Measurements from ENCODE around the gene GRPEL1.

Gene GRPEL1

GRCh38 chr4:7052313-7052712 is 15.6 kb downstream of the GRPEL1 start:
- TF ChIP-seq RAD21 (IDR thresholded peaks at IDR 0.05; ENCODE audit: low read depth) (no peak), REST (IDR thresholded peaks at IDR 0.05; ENCODE audit: low read depth) (no peak), TAF1 (IDR thresholded peaks at IDR 0.05; ENCODE audit: low read depth) (no peak), EP300 (IDR thresholded peaks at IDR 0.05; ENCODE audit: borderline replicate concordance) (no peak), CEBPB (IDR thresholded peaks at IDR 0.05) (no peak), CREB1 (IDR thresholded peaks at IDR 0.05; ENCODE audit: low read depth) (no peak), YY1 (IDR thresholded peaks at IDR 0.05; ENCODE audit: low read depth) (no peak), FOXM1 (IDR thresholded peaks at IDR 0.05; ENCODE audit: borderline replicate concordance, low read depth) (no peak)
- TF ChIP-seq, protein P1, sequence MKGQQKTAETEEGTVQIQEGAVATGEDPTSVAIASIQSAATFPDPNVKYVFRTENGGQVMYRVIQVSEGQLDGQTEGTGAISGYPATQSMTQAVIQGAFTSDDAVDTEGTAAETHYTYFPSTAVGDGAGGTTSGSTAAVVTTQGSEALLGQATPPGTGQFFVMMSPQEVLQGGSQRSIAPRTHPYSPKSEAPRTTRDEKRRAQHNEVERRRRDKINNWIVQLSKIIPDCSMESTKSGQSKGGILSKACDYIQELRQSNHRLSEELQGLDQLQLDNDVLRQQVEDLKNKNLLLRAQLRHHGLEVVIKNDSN (IDR thresholded peaks at IDR 0.05), result no peak

GRCh38 chr4:7051905-7052304 is 16.0 kb downstream of the GRPEL1 start:
- no peak for TF ChIP-seq CEBPB (IDR thresholded peaks at IDR 0.05)
- TF ChIP-seq EGR1 (IDR thresholded peaks at IDR 0.05), result no peak
- TF ChIP-seq REST (IDR thresholded peaks at IDR 0.05; ENCODE audit: low read depth), result no peak
- TF ChIP-seq, protein P2, sequence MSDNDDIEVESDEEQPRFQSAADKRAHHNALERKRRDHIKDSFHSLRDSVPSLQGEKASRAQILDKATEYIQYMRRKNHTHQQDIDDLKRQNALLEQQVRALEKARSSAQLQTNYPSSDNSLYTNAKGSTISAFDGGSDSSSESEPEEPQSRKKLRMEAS (IDR thresholded peaks at IDR 0.05), result no peak
- TF ChIP-seq TCF12 (IDR thresholded peaks at IDR 0.05; ENCODE audit: low read depth), result no peak
- TF ChIP-seq RAD21 (IDR thresholded peaks at IDR 0.05; ENCODE audit: low read depth), result no peak
- no peak for TF ChIP-seq ZBTB7A (IDR thresholded peaks at IDR 0.05; ENCODE audit: low read depth)
- TF ChIP-seq EP300 (IDR thresholded peaks at IDR 0.05; ENCODE audit: borderline replicate concordance), result no peak
- no peak for TF ChIP-seq TAF1 (IDR thresholded peaks at IDR 0.05; ENCODE audit: low read depth)
- TF ChIP-seq FOXM1 (IDR thresholded peaks at IDR 0.05; ENCODE audit: borderline replicate concordance, low read depth), result no peak
- TF ChIP-seq CREB1 (IDR thresholded peaks at IDR 0.05; ENCODE audit: low read depth), result no peak
- no peak for TF ChIP-seq YY1 (IDR thresholded peaks at IDR 0.05; ENCODE audit: low read depth)
- TF ChIP-seq TEAD4 (IDR thresholded peaks at IDR 0.05), result no peak
- TF ChIP-seq, protein P1 (IDR thresholded peaks at IDR 0.05), result no peak
- no peak for TF ChIP-seq NFIC (IDR thresholded peaks at IDR 0.05)

DNA sequence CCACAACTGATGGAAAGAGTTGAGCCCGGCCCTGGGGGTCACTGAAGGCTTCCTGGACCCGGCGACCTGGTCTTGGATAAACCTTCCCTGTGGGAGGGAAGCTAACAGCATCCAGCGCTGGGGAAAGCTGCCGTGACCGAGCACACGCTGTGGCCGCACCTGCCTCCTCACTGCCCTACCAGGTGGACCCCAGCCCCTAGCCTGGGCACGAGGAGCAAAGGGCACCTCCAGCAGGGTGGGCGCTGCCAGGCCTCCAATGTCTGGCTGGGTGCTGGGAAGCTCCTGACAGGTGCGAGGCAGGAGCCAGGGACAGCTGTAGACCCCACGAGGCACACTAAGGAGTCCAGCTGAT is 16.7 kb downstream of the GRPEL1 start:
- TF ChIP-seq YY1 (IDR thresholded peaks at IDR 0.05; ENCODE audit: low read depth) (no peak), TAF1 (IDR thresholded peaks at IDR 0.05; ENCODE audit: low read depth) (no peak), EGR1 (IDR thresholded peaks at IDR 0.05) (no peak), REST (IDR thresholded peaks at IDR 0.05; ENCODE audit: low read depth) (no peak), ZBTB7A (IDR thresholded peaks at IDR 0.05; ENCODE audit: low read depth) (no peak), TEAD4 (IDR thresholded peaks at IDR 0.05) (no peak), RAD21 (IDR thresholded peaks at IDR 0.05; ENCODE audit: low read depth) (no peak), CREB1 (IDR thresholded peaks at IDR 0.05; ENCODE audit: low read depth) (no peak), EP300 (IDR thresholded peaks at IDR 0.05; ENCODE audit: borderline replicate concordance) (no peak), TCF12 (IDR thresholded peaks at IDR 0.05; ENCODE audit: low read depth) (no peak), CEBPB (IDR thresholded peaks at IDR 0.05) (no peak), FOXM1 (IDR thresholded peaks at IDR 0.05; ENCODE audit: borderline replicate concordance, low read depth) (no peak), NFIC (IDR thresholded peaks at IDR 0.05) (no peak)
- TF ChIP-seq, protein P2 (IDR thresholded peaks at IDR 0.05), result no peak
- TF ChIP-seq, protein P1 (IDR thresholded peaks at IDR 0.05), result no peak

- TF ChIP-seq, protein P1 (IDR thresholded peaks at IDR 0.05), result no peak
- TF ChIP-seq RAD21 (IDR thresholded peaks at IDR 0.05; ENCODE audit: low read depth) (no peak), CREB1 (IDR thresholded peaks at IDR 0.05; ENCODE audit: low read depth) (no peak), EP300 (IDR thresholded peaks at IDR 0.05; ENCODE audit: borderline replicate concordance) (no peak), TCF12 (IDR thresholded peaks at IDR 0.05; ENCODE audit: low read depth) (no peak), FOXM1 (IDR thresholded peaks at IDR 0.05; ENCODE audit: borderline replicate concordance, low read depth) (no peak), REST (IDR thresholded peaks at IDR 0.05; ENCODE audit: low read depth) (no peak), ZBTB7A (IDR thresholded peaks at IDR 0.05; ENCODE audit: low read depth) (no peak), CEBPB (IDR thresholded peaks at IDR 0.05) (no peak), EGR1 (IDR thresholded peaks at IDR 0.05) (no peak), TAF1 (IDR thresholded peaks at IDR 0.05; ENCODE audit: low read depth) (no peak), TEAD4 (IDR thresholded peaks at IDR 0.05) (no peak), NFIC (IDR thresholded peaks at IDR 0.05) (no peak), YY1 (IDR thresholded peaks at IDR 0.05; ENCODE audit: low read depth) (no peak)
- TF ChIP-seq, protein P2 (IDR thresholded peaks at IDR 0.05), result no peak
Observed at GRCh38 chr4:7050481-7051143, 17.3 kb downstream of the GRPEL1 start.

Measured in Ishikawa (cell line).